ENCODE data around the gene RRP9.

RRP9 gene

GRCh38 chr3:51966016-51966415 lies 24.3 kb upstream of the RRP9 start:
- H3K27ac ChIP-seq (ENCODE audit: poor library complexity, severe bottlenecking), result no peak overlapping the region
- H3K36me3 ChIP-seq (ENCODE audit: low read depth), result no peaks in the 10 kb centered on the region
- TF ChIP-seq, protein P1, sequence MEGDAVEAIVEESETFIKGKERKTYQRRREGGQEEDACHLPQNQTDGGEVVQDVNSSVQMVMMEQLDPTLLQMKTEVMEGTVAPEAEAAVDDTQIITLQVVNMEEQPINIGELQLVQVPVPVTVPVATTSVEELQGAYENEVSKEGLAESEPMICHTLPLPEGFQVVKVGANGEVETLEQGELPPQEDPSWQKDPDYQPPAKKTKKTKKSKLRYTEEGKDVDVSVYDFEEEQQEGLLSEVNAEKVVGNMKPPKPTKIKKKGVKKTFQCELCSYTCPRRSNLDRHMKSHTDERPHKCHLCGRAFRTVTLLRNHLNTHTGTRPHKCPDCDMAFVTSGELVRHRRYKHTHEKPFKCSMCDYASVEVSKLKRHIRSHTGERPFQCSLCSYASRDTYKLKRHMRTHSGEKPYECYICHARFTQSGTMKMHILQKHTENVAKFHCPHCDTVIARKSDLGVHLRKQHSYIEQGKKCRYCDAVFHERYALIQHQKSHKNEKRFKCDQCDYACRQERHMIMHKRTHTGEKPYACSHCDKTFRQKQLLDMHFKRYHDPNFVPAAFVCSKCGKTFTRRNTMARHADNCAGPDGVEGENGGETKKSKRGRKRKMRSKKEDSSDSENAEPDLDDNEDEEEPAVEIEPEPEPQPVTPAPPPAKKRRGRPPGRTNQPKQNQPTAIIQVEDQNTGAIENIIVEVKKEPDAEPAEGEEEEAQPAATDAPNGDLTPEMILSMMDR (IDR thresholded peaks at IDR 0.05; ENCODE audit: poor library complexity, severe bottlenecking), result no peak
- H3K27me3 ChIP-seq (ENCODE audit: insufficient read depth, poor library complexity, severe bottlenecking), result no peaks in the 10 kb centered on the region
- H3K4me3 ChIP-seq (ENCODE audit: severe bottlenecking), result no peak overlapping the region
- ATAC-seq (ENCODE audit: low read depth) (no peak), DNase-seq (ENCODE audit: low spot score) (no peak)
- H3K9me3 ChIP-seq (ENCODE audit: severe bottlenecking), result no peaks in the 10 kb centered on the region
- H3K4me1 ChIP-seq (ENCODE audit: insufficient read depth, poor library complexity, severe bottlenecking), result no peaks in the 10 kb centered on the region

- ATAC-seq (ENCODE audit: low read depth), result no peak
- H3K27ac ChIP-seq (ENCODE audit: poor library complexity, severe bottlenecking), result no peak overlapping the region
- DNase-seq (ENCODE audit: low spot score), result no peak
- TF ChIP-seq, protein P1 (IDR thresholded peaks at IDR 0.05; ENCODE audit: poor library complexity, severe bottlenecking), result no peak
- H3K4me1 ChIP-seq (ENCODE audit: insufficient read depth, poor library complexity, severe bottlenecking), result no peaks in the 10 kb centered on the region
- no peaks in the 10 kb centered on the region for H3K36me3 ChIP-seq (ENCODE audit: low read depth)
- H3K9me3 ChIP-seq (ENCODE audit: severe bottlenecking), result no peaks in the 10 kb centered on the region
- no peaks in the 10 kb centered on the region for H3K27me3 ChIP-seq (ENCODE audit: insufficient read depth, poor library complexity, severe bottlenecking)
- H3K4me3 ChIP-seq (ENCODE audit: severe bottlenecking), result no peak overlapping the region
Observed at GRCh38 chr3:51964521-51964920, 22.8 kb upstream of the RRP9 start.

DNA sequence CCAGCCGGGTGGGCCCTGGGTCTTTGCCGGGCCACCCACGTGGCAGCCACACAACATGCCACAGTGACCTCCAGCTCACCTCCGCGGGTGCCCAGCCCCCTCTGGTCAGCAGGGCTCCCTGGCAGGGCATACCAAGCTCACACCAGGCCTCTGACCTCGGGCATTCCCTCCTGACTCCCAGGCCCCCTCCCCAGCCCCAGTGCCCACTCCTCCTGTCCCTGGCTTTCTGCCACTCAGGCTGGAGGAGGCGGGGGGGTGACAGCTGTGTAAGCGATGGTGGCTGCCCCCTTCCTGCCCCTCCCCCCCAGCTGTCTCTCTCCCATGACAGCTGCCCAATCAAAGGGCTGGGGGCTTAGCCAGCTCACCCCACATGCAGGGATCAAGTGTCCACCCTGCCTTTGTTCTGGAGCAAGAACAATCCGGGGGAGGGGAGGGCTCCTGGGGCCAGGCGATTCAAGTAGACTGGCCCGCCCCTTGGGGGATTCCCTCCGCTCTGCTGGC lies 22.3 kb upstream of the RRP9 start:
- Histone ChIP-seq H3K27me3 (ENCODE audit: insufficient read depth, poor library complexity, severe bottlenecking) (no peaks in the 10 kb centered on the region), H3K9me3 (ENCODE audit: severe bottlenecking) (no peaks in the 10 kb centered on the region), H3K36me3 (ENCODE audit: low read depth) (no peaks in the 10 kb centered on the region), H3K27ac (ENCODE audit: poor library complexity, severe bottlenecking) (no peak overlapping the region), H3K4me1 (ENCODE audit: insufficient read depth, poor library complexity, severe bottlenecking) (no peaks in the 10 kb centered on the region), H3K4me3 (ENCODE audit: severe bottlenecking) (no peak overlapping the region)
- ATAC-seq (ENCODE audit: low read depth) (no peak), DNase-seq (ENCODE audit: low spot score) (peak; percentile 55)
- TF ChIP-seq, protein P1 (IDR thresholded peaks at IDR 0.05; ENCODE audit: poor library complexity, severe bottlenecking), result no peak

DNA sequence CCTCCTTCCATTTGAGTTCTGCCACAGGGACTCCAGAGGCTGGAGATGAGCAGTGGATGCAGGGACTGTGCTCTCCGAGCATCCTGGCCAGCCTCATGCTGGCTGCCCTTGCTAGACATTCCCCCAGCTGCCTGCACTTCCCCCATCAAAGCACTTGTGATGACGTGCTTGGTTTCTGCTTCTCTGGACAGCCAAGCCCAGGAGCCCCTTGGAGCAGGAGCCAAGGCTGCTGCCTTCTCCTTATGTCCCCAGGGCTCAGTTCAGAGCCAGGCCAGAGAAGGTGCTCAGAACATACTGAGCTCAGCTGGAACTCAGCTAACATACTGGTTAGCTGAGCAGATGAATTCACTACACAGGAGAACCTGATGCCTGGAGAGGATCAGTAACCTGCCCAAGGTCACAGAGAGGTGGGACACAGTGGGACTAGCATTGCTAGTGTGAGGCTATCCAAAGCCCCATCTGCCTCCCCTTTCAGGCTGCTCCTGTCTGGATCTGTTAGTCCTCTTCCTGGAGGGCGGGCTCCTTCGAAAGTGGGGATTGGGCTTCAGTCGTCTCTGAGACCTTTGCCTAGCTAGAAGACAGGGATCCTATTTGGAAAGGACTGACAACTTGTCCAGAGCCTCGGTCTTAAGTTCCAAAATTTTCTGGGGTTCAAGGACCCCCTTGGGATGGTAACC lies 21.3 kb upstream of the RRP9 start:
- ATAC-seq (ENCODE audit: low read depth) (no peak), DNase-seq (ENCODE audit: low spot score) (no peak)
- no peak overlapping the region for H3K27ac ChIP-seq (ENCODE audit: poor library complexity, severe bottlenecking)
- H3K36me3 ChIP-seq (ENCODE audit: low read depth), result no peaks in the 10 kb centered on the region
- H3K4me1 ChIP-seq (ENCODE audit: insufficient read depth, poor library complexity, severe bottlenecking), result no peaks in the 10 kb centered on the region
- TF ChIP-seq, protein P1 (IDR thresholded peaks at IDR 0.05; ENCODE audit: poor library complexity, severe bottlenecking), result no peak
- no peaks in the 10 kb centered on the region for H3K9me3 ChIP-seq (ENCODE audit: severe bottlenecking)
- no peaks in the 10 kb centered on the region for H3K27me3 ChIP-seq (ENCODE audit: insufficient read depth, poor library complexity, severe bottlenecking)
- H3K4me3 ChIP-seq (ENCODE audit: severe bottlenecking), result no peak overlapping the region

Measured in RWPE2 (cell line).